Stimulated activated CD8-positive, alpha-beta memory T cell treated with anti-CD3 and anti-CD28 coated beads, Interleukin-15, amount 100 ng/mL, for 4 hours (primary cell): ENCODE results near the gene TVP23A.
A peak's percentile ranks its signal among the peaks of the same experiment; 100 is the strongest.
"Not testable (repeated sequence)": the region's sequence is repeated elsewhere in the genome, so short reads cannot be mapped to it uniquely, and the experiment has no call there.

Source experiments
- DNase-seq, 2 donors: peaks; one replicate each; pipeline ENCODE4 v3.0.0-alpha.2; 2020; ENCODE audit warnings: low read depth in 2 of 2

TVP23A gene

DNA sequence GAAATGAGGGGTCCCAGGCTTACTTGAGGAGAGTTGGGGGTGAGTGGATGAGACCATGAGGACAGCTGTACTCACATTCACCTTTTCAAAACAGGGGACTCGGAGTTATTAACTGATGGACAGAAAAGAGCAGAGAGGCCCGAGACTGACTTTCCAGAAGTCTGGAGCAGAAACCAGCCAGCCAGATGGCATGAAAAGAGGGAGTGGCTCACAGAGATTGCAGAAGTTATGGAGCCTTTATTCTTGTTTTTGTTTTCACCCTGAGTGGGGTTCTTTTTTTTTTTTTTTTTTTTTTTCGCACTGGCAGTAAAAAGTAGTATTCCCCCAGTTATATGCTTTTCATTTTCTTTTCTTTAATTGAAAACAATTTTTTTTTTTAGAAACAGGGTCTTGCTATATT lies 18.9 kb downstream of the TVP23A start:
- no peak for DNase-seq

DNA sequence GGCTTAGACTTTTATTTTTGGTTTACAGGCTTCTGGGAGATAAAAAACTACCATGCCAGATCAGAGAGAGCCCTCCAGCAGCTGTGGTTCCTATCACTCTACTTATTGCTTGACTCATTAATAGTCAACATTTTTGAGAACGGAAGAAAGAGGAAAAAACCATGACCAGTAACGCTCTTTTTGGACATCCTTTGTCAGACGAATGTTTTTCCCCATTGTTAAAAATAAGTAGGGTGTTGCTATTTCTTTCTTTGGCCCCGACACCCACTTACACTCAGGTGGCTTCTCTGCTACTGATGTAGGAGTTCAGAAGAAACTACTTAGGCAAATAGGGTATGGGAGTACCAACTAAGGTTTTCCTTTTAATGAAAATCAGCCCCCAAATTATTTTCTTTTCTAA lies 27.5 kb downstream of the TVP23A start:
- no peak for DNase-seq

- not testable (repeated sequence) for DNase-seq
Measured at GRCh38 chr16:10788630-10789029, 30.0 kb downstream of the TVP23A start.

- no peak for DNase-seq
Measured at GRCh38 chr16:10787304-10787703, 31.3 kb downstream of the TVP23A start.

GRCh38 chr16:10782628-10783027 lies 36.0 kb downstream of the TVP23A start:
- DNase-seq, result no peak

- no peak for DNase-seq
Measured at GRCh38 chr16:10780628-10781027, 38.0 kb downstream of the TVP23A start.

- DNase-seq, result not testable (repeated sequence)
Measured at GRCh38 chr16:10779908-10780307, 38.7 kb downstream of the TVP23A start.

DNA sequence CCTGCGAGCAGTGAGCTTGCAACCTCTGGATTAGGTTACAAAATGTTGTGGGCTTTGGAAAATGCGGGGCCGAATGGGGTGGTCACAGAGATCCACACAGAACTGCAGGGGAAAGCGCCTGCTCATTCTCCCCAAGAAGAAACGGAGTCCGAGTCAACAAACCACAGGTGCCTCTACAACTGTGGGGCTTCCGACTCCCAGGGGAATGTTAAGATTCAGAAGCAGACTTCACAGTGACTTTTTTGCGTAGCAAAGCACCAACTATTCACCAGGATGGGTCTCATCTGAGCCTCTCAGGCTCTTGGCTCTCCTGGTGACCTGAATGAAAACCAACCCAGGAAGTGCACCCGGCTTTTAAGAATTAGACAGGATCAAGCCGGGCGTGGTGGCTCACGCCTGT lies 41.2 kb downstream of the TVP23A start:
- no peak for DNase-seq

- not testable (repeated sequence) for DNase-seq
Measured at GRCh38 chr16:10776923-10777322, 41.7 kb downstream of the TVP23A start.

GRCh38 chr16:10776280-10776679 lies 42.3 kb downstream of the TVP23A start:
- DNase-seq, result no peak

GRCh38 chr16:10770907-10771306 lies 47.7 kb downstream of the TVP23A start:
- no peak for DNase-seq

DNA sequence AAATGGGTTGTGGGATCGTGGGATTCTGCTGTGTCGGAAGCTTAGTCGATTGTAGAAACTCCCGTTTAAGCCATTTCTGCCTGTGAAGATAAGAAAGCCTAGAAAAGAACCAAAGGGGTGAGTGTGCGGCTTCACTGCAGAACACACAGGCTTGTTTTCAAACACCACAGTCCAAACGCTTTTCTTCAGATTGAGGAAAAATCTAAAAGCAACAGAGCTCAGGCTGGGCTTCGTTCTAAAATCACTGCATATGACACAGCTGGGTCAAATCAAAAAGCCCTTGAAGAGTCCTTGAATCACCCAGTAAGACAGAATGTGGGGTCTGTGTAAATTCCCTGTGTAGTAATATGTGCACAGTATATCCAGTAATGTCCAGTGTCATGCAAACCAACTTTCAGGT lies 49.2 kb downstream of the TVP23A start:
- no peak for DNase-seq

DNA sequence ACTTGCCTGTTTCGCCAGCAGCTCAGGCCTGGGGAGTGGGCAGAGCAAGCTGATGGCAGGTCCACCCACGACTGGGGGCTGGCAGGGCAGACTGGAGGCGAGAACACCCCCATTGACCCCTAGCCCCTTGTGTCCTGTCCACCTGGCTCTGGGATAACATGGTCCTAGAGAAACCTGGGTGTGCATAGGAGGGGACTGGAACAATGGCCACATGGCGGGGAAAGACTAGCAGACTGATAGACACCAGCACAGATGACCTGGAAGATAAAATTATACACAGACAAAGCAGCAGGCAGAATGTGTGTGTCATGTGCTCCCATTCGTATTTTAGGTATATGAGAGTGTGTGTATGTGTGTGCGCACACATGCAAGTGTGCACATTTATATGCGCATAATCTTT lies 51.5 kb downstream of the TVP23A start:
- no peak for DNase-seq

DNA sequence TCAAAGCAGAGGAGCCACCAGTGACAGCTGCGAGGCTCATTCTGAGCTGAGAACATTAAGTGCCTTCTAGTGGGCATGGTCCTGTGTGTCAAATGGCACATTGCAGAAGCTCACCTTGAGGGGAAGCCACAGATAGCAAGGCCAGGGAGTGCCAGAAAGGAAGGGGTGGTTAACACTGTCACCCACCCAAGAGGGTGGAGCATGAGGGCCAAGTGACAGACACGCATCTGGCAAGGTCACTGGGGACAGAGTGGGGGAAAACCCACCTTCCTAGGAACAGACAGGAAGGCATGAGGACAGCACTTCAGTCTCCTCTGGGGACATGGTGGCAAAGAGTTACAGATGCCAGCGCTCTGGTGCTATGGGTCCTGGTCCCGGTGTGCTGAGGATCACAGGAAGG lies 52.8 kb downstream of the TVP23A start:
- peak in 1 of 2 donors; percentile 4 for DNase-seq

DNA sequence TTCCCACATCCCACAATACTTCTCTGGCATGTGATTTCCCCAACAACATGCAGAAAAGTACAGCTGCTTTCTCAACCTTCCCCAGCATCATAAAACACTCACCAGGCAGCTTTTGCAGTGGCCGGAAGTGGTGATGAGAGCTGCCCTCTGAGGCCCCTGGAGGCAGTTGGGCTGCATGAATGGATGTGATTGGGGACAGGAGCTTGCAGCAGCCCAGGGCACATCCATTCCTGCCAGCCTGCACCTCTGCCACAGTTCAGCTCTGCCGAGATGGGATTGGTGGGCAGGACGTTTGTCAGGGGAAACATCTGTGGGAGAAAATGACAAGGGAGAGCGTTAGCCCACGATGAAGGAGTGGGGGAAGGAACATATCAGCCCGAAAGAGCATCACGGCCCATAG lies 55.1 kb downstream of the TVP23A start:
- DNase-seq, result no peak

- no peak for DNase-seq
Measured at GRCh38 chr16:10762336-10763016, 56.1 kb downstream of the TVP23A start.

DNA sequence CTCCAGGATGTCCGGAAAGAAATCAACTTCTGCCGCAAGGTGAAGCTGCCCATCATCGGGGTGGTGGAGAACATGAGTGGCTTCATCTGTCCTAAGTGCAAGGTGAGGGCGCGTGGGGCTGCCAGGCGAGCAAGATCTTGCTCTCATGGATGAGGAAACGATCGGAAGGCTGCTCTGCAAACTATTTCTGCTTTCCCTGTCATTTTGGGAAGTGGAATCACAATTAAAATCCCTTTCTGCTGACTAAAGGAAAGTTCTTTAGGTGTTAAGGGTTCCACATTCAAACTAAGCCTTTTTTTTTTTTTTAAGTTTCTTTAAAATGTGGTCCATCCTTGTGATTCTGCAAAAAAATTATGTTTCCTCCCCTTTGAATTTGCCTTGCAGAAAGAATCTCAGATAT lies 57.2 kb downstream of the TVP23A start:
- DNase-seq, result no peak

DNA sequence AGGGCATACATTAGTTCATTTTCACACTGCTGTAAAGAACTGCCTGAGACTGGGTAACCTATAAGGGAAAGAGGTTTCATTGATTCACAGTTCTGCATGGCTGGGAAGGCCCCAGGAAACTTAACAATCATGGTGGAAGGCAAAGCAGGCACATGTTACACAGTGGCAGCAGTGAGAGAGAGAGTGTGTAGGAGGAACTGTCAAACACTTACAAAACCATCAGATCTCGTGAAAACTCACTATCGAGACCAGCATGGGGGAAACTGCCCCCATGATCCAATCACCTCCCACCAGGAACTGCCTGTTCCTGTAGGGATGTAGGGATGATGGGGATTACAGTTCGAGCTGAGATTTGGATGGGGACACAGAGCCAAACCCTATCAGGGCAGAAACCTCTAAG lies 57.7 kb downstream of the TVP23A start:
- no peak for DNase-seq

GRCh38 chr16:10756574-10756973 lies 62.0 kb downstream of the TVP23A start:
- no peak for DNase-seq

- no peak for DNase-seq
Measured at GRCh38 chr16:10754941-10755340, 63.7 kb downstream of the TVP23A start.

- DNase-seq, result no peak
Measured at GRCh38 chr16:10753670-10754069, 64.9 kb downstream of the TVP23A start.

DNA sequence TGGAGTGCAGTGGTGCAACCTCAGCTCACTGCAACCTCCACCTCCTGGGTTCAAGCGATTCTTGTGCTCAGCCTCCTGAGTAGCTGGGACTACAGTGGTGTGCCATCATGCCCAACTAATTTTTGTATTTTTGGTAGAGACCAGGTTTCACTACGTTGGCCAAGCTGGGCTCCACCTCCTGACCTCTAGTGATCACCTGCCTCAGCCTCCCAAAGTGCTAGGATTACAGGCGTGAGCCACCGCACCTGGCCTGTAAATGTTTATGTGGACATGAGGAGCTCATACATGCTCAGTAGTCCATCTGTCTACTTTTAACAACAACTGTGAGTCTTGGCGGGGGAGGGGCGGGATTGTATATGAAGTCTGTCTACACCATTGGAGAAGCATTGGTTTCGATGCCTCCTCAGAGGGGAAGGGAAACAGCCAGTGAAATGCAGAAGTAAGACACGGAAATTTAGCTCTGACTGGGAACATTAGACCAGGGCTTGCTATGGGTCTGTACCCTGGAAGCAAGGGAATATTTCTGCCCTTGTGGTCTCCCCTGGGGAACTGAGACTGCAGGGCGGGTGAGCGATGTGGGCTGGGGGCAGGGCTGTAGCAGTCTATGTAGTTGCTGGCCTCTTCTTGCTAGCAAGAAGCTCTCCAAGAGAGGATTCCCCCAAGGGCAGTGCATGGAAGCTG lies 65.6 kb downstream of the TVP23A start:
- no peak for DNase-seq

- no peak for DNase-seq
Measured at GRCh38 chr16:10751291-10751697, 67.3 kb downstream of the TVP23A start.

DNA sequence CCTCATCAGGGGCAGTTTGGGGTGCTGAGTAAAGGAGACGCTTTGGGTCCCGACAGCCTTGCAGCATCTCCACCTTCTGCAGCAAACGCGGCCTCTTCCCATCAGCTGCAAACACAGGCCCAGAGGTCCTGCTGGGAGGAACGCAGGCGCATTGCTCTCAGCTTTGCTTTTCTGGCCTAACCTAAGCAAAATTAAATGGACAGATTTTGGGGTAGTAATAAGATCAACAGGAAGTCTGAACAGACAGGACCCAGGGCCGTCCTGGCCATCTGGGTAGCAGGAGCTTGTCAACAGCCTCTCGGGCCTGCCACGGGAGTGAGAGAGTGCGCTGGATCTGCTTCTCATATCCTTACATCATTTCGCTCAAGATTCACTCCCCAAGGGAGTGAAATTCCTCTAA lies 67.8 kb downstream of the TVP23A start:
- DNase-seq, result no peak
